Lower lobe of right lung (tissue), 2 donors: Measurements from ENCODE around the gene ZNF343. TPM values are rescaled to one million over a fixed set of nuclear protein-coding genes. Genes with fewer than 3 reads are reported as not detected.

Experiments
- ATAC-seq, 2 donors: fragments of 200-7000 bp; cut with Tn5 transposase; one replicate each; pipeline ENCODE4 v1.9.1; 2020 to 2022; ENCODE audit warnings: mild to moderate bottlenecking in 2 of 2, moderate library complexity in 2 of 2
- DNase-seq: peaks from one replicate; pipeline ENCODE4 v3.0.0-alpha.2; 2020
- H3K27ac ChIP-seq: fragments of 200-600 bp; one replicate; pipeline ENCODE4 v1.8.0; 2022
- H3K27me3 ChIP-seq: fragments of 200-600 bp; one replicate; pipeline ENCODE4 v1.8.0; 2022; ENCODE audit warnings: low read depth
- H3K36me3 ChIP-seq: fragments of 200-600 bp; one replicate; pipeline ENCODE4 v1.8.0; 2022; ENCODE audit warnings: mild to moderate bottlenecking
- H3K4me1 ChIP-seq: fragments of 200-600 bp; one replicate; pipeline ENCODE4 v1.8.0; 2022
- H3K4me3 ChIP-seq: fragments of 200-600 bp; one replicate; pipeline ENCODE4 v1.8.0; 2022; ENCODE audit warnings: mild to moderate bottlenecking
- H3K9me3 ChIP-seq: fragments of 200-600 bp; one replicate; pipeline ENCODE4 v1.8.0; 2022
- CTCF ChIP-seq: fragments of 200-600 bp; IDR thresholded peaks from one replicate; pipeline ENCODE4 v1.8.0; 2022; ENCODE audit warnings: antibody characterized with exemption, mild to moderate bottlenecking
- intact Hi-C: fragments of 100-400 bp; cut with DNase I; formaldehyde crosslinking; loops from one replicate; pipeline ENCODE4 v1.11.0; 2022
- total RNA-seq: library from RNA; stranded (reverse); fragmentation: NEBNext Ultra II Directional; extraction: Animal tissue kit (Norgen Biotek cat#: 25700); gene quantifications from one replicate; pipeline ENCODE4 v1.2.1, GENCODE V29; 2021
- donor health status: DM: no; HTN: yes; CAD: no; lungs with severe emphysema.

The ZNF343 gene
- total RNA-seq, 1 donor from 2014 or later: 8.8 TPM

GRCh38 chr20:2451422-2451821 lies 57.3 kb downstream of the ZNF343 start:
- Histone ChIP-seq H3K36me3 (no peaks in the 10 kb centered on the region), H3K4me1 (no peaks in the 10 kb centered on the region), H3K27ac (no peak overlapping the region), H3K9me3 (no peaks in the 10 kb centered on the region), H3K4me3 (no peak overlapping the region), H3K27me3 (no peaks in the 10 kb centered on the region)
- intact Hi-C loops: no loop called here
- ATAC-seq (no peak), DNase-seq (no peak)
- no peak for TF ChIP-seq CTCF

- intact Hi-C loops: no loop called here
- TF ChIP-seq CTCF: no peak
- H3K9me3 ChIP-seq: no peaks in the 10 kb centered on the region
- ATAC-seq (no peak), DNase-seq (no peak)
- H3K27ac ChIP-seq: no peak overlapping the region
- no peaks in the 10 kb centered on the region for H3K4me1 ChIP-seq
- no peaks in the 10 kb centered on the region for H3K27me3 ChIP-seq
- no peak overlapping the region for H3K4me3 ChIP-seq
- H3K36me3 ChIP-seq: no peaks in the 10 kb centered on the region
These were observed 59.3 kb downstream of the ZNF343 start for GRCh38 chr20:2449386-2449785.

- no peaks in the 10 kb centered on the region for H3K9me3 ChIP-seq
- ATAC-seq: no peak
- H3K4me1 ChIP-seq: no peaks in the 10 kb centered on the region
- no peak overlapping the region for H3K4me3 ChIP-seq
- H3K36me3 ChIP-seq: no peaks in the 10 kb centered on the region
- intact Hi-C loops: no loop called here
- DNase-seq: no peak
- TF ChIP-seq CTCF: no peak
- H3K27ac ChIP-seq: no peak overlapping the region
- H3K27me3 ChIP-seq: no peaks in the 10 kb centered on the region
These were observed 61.9 kb downstream of the ZNF343 start for GRCh38 chr20:2446845-2447244.

Other genes with a start within 250 kb of the ZNF343 start
- 0.32 TPM for gene TGM3, start 212.9 kb downstream of the ZNF343 start, total RNA-seq
- gene TGM6, start 128.0 kb downstream of the ZNF343 start, total RNA-seq: not detected
- gene SNRPB, start 38.1 kb downstream of the ZNF343 start, total RNA-seq: 78.8 TPM
- gene TMC2, start 27.7 kb upstream of the ZNF343 start, total RNA-seq: 0.92 TPM
- 84.9 TPM for gene NOP56, start 143.7 kb upstream of the ZNF343 start, total RNA-seq
- gene IDH3B, start 155.3 kb upstream of the ZNF343 start, total RNA-seq: 64.7 TPM
- 15.3 TPM for gene EBF4, start 183.9 kb upstream of the ZNF343 start, total RNA-seq